ENCODE data around the gene FBXW7. TPM values are rescaled to one million over a fixed set of nuclear protein-coding genes. Genes with fewer than 3 reads are reported as not detected.

Gene FBXW7
- total and polyA plus RNA-seq, 2 experiments from 2014 or later, result 16.2 to 43.5 TPM

- peak; percentile 73 for DNase-seq (ENCODE audit: low spot score)
- H4K20me1 ChIP-seq (ENCODE audit: insufficient read depth, poor library complexity, severe bottlenecking), result no peaks in the 10 kb centered on the region
- H3K9me2 ChIP-seq (replicated peaks; ENCODE audit: insufficient read depth), result no peaks in the 10 kb centered on the region
- H3K27ac ChIP-seq, result peak overlapping the region; percentile 79
- no peaks in the 10 kb centered on the region for H3K79me2 ChIP-seq
- no peaks in the 10 kb centered on the region for H3K9me3 ChIP-seq (ENCODE audit: low read depth)
- H3K4me1 ChIP-seq (ENCODE audit: insufficient read depth), result peaks cover 10% of the 10 kb centered on the region
- H2AFZ ChIP-seq, result no peak overlapping the region
- no peak overlapping the region for H3K4me3 ChIP-seq
- H3K4me2 ChIP-seq, result peak overlapping the region; percentile 18
- H3K36me3 ChIP-seq (replicated peaks; ENCODE audit: insufficient read depth, low read depth), result no peaks in the 10 kb centered on the region
- WGBS (ENCODE audit: low lambda C conversion rate, missing lambda C conversion rate), result 57% methylated on average over 9 of the region's 9 CpGs
- H3K27me3 ChIP-seq, result no peaks in the 10 kb centered on the region
- TF ChIP-seq EZH2 (IDR thresholded peaks at IDR 0.05; ENCODE audit: borderline replicate concordance) (no peak), EZH2phosphoT487 (IDR thresholded peaks at IDR 0.05; ENCODE audit: low read depth, severe bottlenecking, unreplicated experiment) (no peak)
- TF ChIP-seq, protein P1, sequence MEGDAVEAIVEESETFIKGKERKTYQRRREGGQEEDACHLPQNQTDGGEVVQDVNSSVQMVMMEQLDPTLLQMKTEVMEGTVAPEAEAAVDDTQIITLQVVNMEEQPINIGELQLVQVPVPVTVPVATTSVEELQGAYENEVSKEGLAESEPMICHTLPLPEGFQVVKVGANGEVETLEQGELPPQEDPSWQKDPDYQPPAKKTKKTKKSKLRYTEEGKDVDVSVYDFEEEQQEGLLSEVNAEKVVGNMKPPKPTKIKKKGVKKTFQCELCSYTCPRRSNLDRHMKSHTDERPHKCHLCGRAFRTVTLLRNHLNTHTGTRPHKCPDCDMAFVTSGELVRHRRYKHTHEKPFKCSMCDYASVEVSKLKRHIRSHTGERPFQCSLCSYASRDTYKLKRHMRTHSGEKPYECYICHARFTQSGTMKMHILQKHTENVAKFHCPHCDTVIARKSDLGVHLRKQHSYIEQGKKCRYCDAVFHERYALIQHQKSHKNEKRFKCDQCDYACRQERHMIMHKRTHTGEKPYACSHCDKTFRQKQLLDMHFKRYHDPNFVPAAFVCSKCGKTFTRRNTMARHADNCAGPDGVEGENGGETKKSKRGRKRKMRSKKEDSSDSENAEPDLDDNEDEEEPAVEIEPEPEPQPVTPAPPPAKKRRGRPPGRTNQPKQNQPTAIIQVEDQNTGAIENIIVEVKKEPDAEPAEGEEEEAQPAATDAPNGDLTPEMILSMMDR (IDR thresholded peaks at IDR 0.05; ENCODE audit: poor library complexity), result no peak
These were observed 36.7 kb upstream of the FBXW7 start for GRCh38 chr4:152572417-152573086.

DNA sequence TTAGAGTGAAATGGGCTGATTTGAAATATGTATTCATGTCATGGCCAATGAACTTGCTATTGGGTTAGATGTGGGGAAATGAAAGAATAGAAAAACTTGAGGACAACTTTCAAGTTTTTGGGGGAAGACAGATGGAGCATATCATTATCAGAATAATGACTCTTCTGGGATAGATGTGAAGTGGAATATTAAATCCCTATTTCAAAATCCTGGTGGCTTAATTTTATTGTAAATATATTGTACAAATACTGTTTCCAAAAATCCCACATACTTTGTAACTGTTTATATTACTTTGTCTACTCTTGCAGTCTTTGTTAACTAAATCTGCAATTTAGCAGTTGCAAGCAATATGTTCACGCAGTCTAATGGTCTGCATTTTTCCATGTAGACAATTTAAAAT is 35.9 kb upstream of the FBXW7 start:
- Histone ChIP-seq H3K27ac (peak overlapping the region; percentile 79), H3K27me3 (no peaks in the 10 kb centered on the region), H3K4me2 (peak overlapping the region; percentile 18), H3K9me2 (replicated peaks; ENCODE audit: insufficient read depth) (no peaks in the 10 kb centered on the region), H2AFZ (no peak overlapping the region), H3K36me3 (replicated peaks; ENCODE audit: insufficient read depth, low read depth) (no peaks in the 10 kb centered on the region), H3K4me3 (no peak overlapping the region), H3K4me1 (ENCODE audit: insufficient read depth) (peaks cover 10% of the 10 kb centered on the region), H4K20me1 (ENCODE audit: insufficient read depth, poor library complexity, severe bottlenecking) (no peaks in the 10 kb centered on the region), H3K9me3 (ENCODE audit: low read depth) (no peaks in the 10 kb centered on the region), H3K79me2 (no peaks in the 10 kb centered on the region)
- DNase-seq (ENCODE audit: low spot score), result no peak
- 85% methylated on average over 1 of the region's 1 CpG for WGBS (ENCODE audit: low lambda C conversion rate, missing lambda C conversion rate)
- TF ChIP-seq EZH2 (IDR thresholded peaks at IDR 0.05; ENCODE audit: borderline replicate concordance), result no peak
- TF ChIP-seq, protein P1 (IDR thresholded peaks at IDR 0.05; ENCODE audit: poor library complexity), result no peak
- no peak for TF ChIP-seq EZH2phosphoT487 (IDR thresholded peaks at IDR 0.05; ENCODE audit: low read depth, severe bottlenecking, unreplicated experiment)

DNA sequence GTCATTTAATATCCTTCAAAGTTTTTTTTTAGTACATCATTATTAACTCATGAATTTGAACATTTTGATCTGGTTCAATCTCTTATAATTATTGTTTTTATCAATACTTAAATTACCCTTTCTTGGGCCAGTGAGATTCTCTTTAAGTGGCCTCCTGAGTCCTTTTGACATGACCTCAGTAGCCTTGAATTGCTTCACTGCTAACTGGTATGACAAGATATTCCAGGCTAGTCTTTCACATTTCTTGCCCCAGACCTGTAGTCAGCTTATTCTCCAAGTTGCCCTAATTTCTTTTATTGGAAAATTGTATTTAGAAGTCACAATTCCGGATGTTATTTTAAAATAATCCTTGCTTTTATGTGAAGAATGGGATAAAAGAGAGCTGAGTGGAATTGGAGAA is 35.4 kb upstream of the FBXW7 start:
- peaks cover 10% of the 10 kb centered on the region for H3K4me1 ChIP-seq (ENCODE audit: insufficient read depth)
- no peak overlapping the region for H2AFZ ChIP-seq
- H3K9me2 ChIP-seq (replicated peaks; ENCODE audit: insufficient read depth), result no peaks in the 10 kb centered on the region
- H3K4me2 ChIP-seq, result no peak overlapping the region
- H3K36me3 ChIP-seq (replicated peaks; ENCODE audit: insufficient read depth, low read depth), result no peaks in the 10 kb centered on the region
- H3K27me3 ChIP-seq, result no peaks in the 10 kb centered on the region
- H4K20me1 ChIP-seq (ENCODE audit: insufficient read depth, poor library complexity, severe bottlenecking), result no peaks in the 10 kb centered on the region
- H3K4me3 ChIP-seq, result no peak overlapping the region
- no peaks in the 10 kb centered on the region for H3K79me2 ChIP-seq
- H3K9me3 ChIP-seq (ENCODE audit: low read depth), result no peaks in the 10 kb centered on the region
- no peak overlapping the region for H3K27ac ChIP-seq
- WGBS (ENCODE audit: low lambda C conversion rate, missing lambda C conversion rate), result 85% methylated on average over 1 of the region's 1 CpG
- DNase-seq (ENCODE audit: low spot score), result no peak
- TF ChIP-seq, protein P1 (IDR thresholded peaks at IDR 0.05; ENCODE audit: poor library complexity), result no peak
- no peak for TF ChIP-seq EZH2 (IDR thresholded peaks at IDR 0.05; ENCODE audit: borderline replicate concordance)
- TF ChIP-seq EZH2phosphoT487 (IDR thresholded peaks at IDR 0.05; ENCODE audit: low read depth, severe bottlenecking, unreplicated experiment), result no peak

Measured in hepatocyte (in vitro differentiated cells).